HL-60 (cell line): ENCODE data around the gene KLHL26.

Source experiments
- DNase-seq, 2 experiments: peaks; one replicate each; pipeline ENCODE4 v3.0.0-alpha.2; 2010 to 2020; ENCODE audit warnings: low read depth in 1 of 2, low spot score in 1 of 2
- H3K27ac ChIP-seq: fragments of 250-450 bp; sonication (Bioruptor Pico); replicated peaks from 2 replicates; pipeline ENCODE4 v1.5.1; 2020; ENCODE audit warnings: mild to moderate bottlenecking, moderate library complexity
- H3K27me3 ChIP-seq: fragments of 250-450 bp; sonication (Bioruptor Pico); 2 replicates; pipeline ENCODE4 v1.5.1; 2021; ENCODE audit warnings: mild to moderate bottlenecking, moderate library complexity; ENCODE audit not compliant: insufficient read depth, poor library complexity, severe bottlenecking
- H3K4me3 ChIP-seq: replicated peaks from 2 replicates; pipeline ENCODE4 v1.5.1; 2011; ENCODE audit warnings: mild to moderate bottlenecking, control low read depth, low read length; ENCODE audit not compliant: insufficient read depth
- GABPA ChIP-seq: IDR thresholded peaks from 2 replicates; pipeline ENCODE4 v1.6.1; 2012; ENCODE audit warnings: low read depth
- POLR2AphosphoS5 ChIP-seq: IDR thresholded peaks from 2 replicates; pipeline ENCODE4 v1.6.1; 2012; ENCODE audit warnings: low read depth
- SPI1 ChIP-seq: IDR thresholded peaks from 2 replicates; pipeline ENCODE4 v1.6.1; 2012; ENCODE audit warnings: low read depth, mild to moderate bottlenecking, borderline replicate concordance
- TF ChIP-seq, protein P1 (sequence below): IDR thresholded peaks from 2 replicates; pipeline ENCODE4 v1.6.1; 2012; ENCODE audit warnings: low read depth; ENCODE audit not compliant: insufficient replicate concordance
- TF ChIP-seq, protein P2 (sequence below): IDR thresholded peaks from one replicate; pipeline ENCODE4 v1.5.1; 2011; ENCODE audit warnings: low read length, control low read depth, inconsistent platforms; ENCODE audit not compliant: insufficient read depth

The KLHL26 gene

DNA sequence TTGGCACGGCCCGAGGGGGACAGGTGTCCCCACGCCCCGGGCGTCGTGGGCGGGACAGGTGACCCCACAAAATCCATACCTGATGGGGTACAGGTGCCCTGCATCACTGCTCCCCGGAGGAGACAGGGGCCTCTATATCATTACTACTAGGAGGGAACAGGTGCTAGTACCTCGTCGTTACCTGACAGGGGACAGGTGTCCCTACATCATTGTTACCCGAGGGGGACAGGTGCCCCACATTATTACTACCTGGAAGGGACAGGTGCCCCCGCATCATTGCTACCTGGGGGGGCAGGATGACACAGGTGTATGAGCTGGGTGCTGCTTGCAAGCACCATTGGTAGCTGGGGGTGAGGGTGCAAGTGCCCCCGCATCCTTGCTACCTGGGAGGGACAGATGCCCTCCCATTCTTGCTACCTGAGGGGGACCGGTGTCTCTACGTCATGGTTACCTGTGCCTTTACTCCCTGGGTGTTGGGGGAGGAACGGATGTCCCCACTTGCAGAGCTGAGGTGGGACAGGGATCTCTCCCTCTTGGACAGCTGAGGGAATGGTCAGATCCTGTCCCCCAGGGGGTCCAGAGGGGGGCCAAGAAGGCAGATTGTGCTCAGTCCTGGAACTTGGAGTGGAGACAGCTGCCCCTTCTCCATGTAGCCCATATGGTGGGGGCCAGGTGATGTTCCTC is 47.3 kb downstream of the KLHL26 start:
- Histone ChIP-seq H3K27me3 (no peaks in the 10 kb centered on the region), H3K4me3 (peak overlapping the region; percentile 73), H3K27ac (no peak overlapping the region)
- TF ChIP-seq, protein P1, sequence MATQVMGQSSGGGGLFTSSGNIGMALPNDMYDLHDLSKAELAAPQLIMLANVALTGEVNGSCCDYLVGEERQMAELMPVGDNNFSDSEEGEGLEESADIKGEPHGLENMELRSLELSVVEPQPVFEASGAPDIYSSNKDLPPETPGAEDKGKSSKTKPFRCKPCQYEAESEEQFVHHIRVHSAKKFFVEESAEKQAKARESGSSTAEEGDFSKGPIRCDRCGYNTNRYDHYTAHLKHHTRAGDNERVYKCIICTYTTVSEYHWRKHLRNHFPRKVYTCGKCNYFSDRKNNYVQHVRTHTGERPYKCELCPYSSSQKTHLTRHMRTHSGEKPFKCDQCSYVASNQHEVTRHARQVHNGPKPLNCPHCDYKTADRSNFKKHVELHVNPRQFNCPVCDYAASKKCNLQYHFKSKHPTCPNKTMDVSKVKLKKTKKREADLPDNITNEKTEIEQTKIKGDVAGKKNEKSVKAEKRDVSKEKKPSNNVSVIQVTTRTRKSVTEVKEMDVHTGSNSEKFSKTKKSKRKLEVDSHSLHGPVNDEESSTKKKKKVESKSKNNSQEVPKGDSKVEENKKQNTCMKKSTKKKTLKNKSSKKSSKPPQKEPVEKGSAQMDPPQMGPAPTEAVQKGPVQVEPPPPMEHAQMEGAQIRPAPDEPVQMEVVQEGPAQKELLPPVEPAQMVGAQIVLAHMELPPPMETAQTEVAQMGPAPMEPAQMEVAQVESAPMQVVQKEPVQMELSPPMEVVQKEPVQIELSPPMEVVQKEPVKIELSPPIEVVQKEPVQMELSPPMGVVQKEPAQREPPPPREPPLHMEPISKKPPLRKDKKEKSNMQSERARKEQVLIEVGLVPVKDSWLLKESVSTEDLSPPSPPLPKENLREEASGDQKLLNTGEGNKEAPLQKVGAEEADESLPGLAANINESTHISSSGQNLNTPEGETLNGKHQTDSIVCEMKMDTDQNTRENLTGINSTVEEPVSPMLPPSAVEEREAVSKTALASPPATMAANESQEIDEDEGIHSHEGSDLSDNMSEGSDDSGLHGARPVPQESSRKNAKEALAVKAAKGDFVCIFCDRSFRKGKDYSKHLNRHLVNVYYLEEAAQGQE = no peak
- no peak for TF ChIP-seq SPI1
- TF ChIP-seq POLR2AphosphoS5 = no peak; the same call in 1 of the 2 replicates
- TF ChIP-seq GABPA = no peak
- TF ChIP-seq, protein P2, sequence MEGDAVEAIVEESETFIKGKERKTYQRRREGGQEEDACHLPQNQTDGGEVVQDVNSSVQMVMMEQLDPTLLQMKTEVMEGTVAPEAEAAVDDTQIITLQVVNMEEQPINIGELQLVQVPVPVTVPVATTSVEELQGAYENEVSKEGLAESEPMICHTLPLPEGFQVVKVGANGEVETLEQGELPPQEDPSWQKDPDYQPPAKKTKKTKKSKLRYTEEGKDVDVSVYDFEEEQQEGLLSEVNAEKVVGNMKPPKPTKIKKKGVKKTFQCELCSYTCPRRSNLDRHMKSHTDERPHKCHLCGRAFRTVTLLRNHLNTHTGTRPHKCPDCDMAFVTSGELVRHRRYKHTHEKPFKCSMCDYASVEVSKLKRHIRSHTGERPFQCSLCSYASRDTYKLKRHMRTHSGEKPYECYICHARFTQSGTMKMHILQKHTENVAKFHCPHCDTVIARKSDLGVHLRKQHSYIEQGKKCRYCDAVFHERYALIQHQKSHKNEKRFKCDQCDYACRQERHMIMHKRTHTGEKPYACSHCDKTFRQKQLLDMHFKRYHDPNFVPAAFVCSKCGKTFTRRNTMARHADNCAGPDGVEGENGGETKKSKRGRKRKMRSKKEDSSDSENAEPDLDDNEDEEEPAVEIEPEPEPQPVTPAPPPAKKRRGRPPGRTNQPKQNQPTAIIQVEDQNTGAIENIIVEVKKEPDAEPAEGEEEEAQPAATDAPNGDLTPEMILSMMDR = no peak
- DNase-seq = no peak

DNA sequence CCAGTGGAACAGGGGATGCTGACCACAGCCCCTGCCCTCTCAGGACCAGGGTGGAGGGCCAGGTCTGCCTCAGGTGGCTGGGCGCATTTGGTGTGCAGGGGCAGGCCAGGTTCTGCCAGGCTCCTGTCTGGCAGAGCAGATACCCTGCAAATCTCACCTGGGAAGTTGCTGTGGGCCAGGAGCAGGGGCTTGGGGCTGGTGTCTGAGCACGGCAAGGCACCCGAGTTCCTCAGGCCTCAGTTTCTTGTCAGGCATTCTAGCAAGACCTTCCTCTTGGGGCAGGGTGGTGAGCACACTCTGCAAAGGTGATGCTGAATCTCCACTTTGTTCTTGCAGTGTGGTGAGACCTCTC is 47.8 kb downstream of the KLHL26 start:
- DNase-seq = no peak
- Histone ChIP-seq H3K27me3 (no peaks in the 10 kb centered on the region), H3K27ac (no peak overlapping the region), H3K4me3 (no peak overlapping the region; the same call in 1 of the 2 replicates)
- TF ChIP-seq GABPA = no peak
- TF ChIP-seq POLR2AphosphoS5 = no peak
- no peak for TF ChIP-seq SPI1
- TF ChIP-seq, protein P1 = no peak
- TF ChIP-seq, protein P2 = no peak

DNA sequence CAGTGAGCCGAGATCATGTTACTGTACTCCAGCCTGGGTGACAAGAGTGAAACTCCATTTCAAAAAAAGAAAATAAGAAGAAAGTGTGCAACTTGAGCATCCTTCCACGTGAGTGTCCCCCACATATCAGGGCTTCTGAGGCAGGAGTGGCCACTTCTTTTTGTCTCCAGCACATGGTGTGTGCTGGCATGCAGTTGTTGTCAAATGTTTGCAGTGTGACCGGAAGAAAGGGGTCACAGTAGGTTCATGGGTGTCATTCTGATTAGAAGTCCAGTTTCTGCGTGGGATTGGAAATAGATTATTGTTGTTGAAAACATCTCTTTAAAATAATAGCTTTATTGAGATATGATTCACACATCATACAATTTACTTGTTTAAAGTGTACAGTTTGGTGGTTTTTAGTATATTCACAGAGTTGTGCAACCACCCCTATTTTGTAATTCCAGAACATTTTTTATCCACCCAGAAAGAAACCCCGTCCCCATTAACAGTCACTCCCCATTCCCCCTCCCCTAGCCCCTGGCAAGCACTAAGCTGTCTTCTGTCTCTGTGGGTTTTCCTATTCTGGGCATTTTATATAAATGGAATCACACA is 48.9 kb downstream of the KLHL26 start:
- DNase-seq = no peak
- Histone ChIP-seq H3K27me3 (no peaks in the 10 kb centered on the region), H3K4me3 (no peak overlapping the region), H3K27ac (no peak overlapping the region)
- no peak for TF ChIP-seq SPI1
- TF ChIP-seq, protein P2 = no peak
